Ureter (tissue), 1 donor: ENCODE data around the gene FIBIN. TPM values are rescaled to one million over a fixed set of nuclear protein-coding genes. Genes with fewer than 3 reads are reported as not detected.
"Not testable (repeated sequence)": the region's sequence is repeated elsewhere in the genome, so short reads cannot be mapped to it uniquely, and the experiment has no call there.

Source experiments
- DNase-seq: peaks from one replicate; pipeline ENCODE4 v3.0.0-alpha.2; 2020; ENCODE audit warnings: low spot score
- total RNA-seq: library from RNA; stranded (reverse); gene quantifications from one replicate; pipeline ENCODE4 v1.2.4, GENCODE V29; 2023
- donor health status: DM: yes; HTN: yes; CAD: no.

FIBIN gene
- total RNA-seq, 1 donor from 2014 or later: 6.1 TPM

GRCh38 chr11:26977209-26977608, 16.7 kb upstream of the FIBIN start:
- DNase-seq: not testable (repeated sequence)

DNA sequence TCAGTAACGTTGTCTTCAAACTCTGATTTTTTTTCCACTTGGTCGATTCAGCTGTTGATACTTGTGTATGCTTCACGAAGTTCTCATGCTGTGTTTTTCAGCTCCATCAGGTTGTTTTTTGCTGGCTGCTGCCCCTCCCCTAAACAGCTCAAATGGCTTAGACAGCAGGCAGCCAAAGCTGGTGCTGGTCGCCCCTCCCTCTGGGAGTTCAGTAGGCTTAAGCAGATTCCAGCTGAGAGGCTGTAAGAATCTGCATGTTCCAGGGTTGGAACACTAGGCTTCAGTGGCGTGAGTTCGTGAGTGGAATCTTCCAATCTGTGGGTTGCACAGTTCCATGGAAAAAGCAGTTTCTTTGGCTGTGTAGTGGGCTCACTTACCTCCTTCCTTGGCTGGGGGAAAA, 10.3 kb upstream of the FIBIN start:
- DNase-seq: no peak

- no peak for DNase-seq
These were observed 8.4 kb upstream of the FIBIN start for GRCh38 chr11:26985470-26985869.

GRCh38 chr11:26985943-26986342, 8.0 kb upstream of the FIBIN start:
- DNase-seq: no peak

DNA sequence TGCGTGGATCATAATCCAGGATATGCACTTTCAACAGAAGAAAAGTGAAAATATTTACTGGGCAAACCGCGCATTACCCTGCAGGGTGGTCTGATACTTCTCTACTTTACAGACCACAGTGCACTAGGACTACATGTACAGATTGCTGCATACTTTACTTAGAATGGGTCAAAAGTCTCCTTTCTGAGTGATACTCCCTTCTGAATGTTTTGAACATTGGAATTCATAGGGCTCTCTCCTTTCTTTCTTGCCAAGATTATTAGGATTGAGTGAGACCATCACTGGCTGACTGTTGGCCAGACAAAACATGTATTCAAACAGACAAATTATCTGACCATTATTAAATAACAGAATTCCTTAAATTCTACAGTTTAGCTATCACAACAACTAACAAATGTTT, 6.6 kb upstream of the FIBIN start:
- no peak for DNase-seq

- no peak for DNase-seq
These were observed 6.2 kb upstream of the FIBIN start for GRCh38 chr11:26987731-26988130.

- DNase-seq: no peak
These were observed 1.8 kb upstream of the FIBIN start for GRCh38 chr11:26992031-26992541.

DNA sequence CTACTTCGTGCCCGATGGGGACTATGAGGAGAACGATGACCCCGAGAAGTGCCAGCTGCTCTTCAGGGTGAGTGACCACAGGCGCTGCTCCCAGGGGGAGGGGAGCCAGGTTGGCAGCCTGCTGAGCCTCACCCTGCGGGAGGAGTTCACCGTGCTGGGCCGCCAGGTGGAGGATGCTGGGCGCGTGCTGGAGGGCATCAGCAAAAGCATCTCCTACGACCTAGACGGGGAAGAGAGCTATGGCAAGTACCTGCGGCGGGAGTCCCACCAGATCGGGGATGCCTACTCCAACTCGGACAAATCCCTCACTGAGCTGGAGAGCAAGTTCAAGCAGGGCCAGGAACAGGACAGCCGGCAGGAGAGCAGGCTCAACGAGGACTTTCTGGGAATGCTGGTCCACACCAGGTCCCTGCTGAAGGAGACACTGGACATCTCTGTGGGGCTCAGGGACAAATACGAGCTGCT, 751 bp downstream of the FIBIN start:
- DNase-seq: no peak

DNA sequence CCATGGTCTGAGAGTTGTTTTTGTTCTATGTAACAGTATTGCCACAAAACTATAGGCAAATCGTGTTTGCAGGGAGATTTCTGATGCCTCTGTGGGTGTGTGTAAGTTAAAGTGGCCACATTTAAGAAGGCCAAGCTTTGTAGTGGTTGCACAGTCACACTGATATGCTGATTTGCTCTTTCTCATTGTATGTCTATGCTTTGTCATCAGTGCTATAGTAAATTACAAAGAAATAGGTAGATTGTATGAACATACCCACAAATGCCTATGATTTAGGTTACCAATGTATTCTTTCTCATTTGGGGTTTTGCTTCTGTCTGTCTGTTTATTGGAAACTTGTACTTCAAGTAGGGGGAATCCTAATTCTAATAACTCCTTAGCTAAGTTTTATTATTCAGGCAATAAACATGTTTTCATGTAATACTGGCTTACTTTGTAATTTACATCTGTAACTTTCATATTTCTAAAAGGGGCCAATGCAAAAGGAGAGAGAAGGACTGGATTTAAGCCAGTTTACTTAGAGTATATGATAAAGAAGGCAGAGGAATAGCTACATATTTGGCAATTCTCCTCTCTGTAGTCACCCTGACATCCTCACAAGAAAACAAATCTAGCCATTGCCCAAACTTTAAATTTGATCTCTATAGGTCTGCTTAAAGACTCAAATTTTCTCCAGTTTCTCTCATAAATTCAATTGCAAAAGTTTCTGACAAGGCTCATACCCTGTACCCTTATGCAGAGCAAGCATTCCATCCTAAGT, 2.0 kb downstream of the FIBIN start:
- DNase-seq: no peak

GRCh38 chr11:26997378-26997777, 3.5 kb downstream of the FIBIN start:
- DNase-seq: no peak

GRCh38 chr11:27001136-27001730, 7.3 kb downstream of the FIBIN start:
- DNase-seq: not testable (repeated sequence)

DNA sequence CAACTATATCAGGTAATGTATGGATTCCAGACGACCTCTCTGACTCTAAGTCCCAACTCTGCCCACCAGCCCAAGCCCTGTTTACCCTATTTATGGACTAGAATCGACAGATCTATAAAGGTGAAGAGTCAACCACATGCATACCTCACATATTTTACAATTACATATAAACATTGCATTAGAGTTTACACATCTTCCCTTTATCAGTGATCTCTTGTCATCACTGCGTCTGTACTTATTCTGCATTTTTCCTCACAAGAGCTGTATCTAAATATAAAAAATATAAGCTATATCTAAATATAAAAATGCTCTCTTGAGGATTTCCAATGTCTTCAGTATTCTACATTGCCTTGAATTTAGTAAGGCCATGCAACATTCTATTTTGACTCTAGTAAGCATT, 8.5 kb downstream of the FIBIN start:
- no peak for DNase-seq

DNA sequence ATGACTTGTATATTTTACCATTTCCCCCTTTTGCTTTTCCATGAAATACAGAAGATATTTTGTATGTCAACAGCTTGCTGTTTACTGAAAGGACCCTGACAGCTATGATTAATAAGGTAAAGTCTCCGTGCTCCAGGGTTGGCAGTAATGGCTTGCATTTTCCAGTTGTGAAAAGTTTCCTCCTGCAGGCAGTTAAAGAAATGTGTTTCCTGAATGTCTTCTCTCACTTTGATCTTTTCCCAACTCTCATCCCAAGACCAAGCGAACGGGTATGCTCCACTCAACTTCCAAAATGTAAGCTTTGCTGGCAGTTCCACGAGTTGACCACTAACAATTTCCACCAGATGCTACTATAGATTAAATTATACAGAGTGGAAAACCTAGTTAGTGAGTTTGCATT, 8.9 kb downstream of the FIBIN start:
- no peak for DNase-seq

- no peak for DNase-seq
These were observed 10.2 kb downstream of the FIBIN start for GRCh38 chr11:27004103-27004502.

- no peak for DNase-seq
These were observed 15.1 kb downstream of the FIBIN start for GRCh38 chr11:27008811-27009535.

DNA sequence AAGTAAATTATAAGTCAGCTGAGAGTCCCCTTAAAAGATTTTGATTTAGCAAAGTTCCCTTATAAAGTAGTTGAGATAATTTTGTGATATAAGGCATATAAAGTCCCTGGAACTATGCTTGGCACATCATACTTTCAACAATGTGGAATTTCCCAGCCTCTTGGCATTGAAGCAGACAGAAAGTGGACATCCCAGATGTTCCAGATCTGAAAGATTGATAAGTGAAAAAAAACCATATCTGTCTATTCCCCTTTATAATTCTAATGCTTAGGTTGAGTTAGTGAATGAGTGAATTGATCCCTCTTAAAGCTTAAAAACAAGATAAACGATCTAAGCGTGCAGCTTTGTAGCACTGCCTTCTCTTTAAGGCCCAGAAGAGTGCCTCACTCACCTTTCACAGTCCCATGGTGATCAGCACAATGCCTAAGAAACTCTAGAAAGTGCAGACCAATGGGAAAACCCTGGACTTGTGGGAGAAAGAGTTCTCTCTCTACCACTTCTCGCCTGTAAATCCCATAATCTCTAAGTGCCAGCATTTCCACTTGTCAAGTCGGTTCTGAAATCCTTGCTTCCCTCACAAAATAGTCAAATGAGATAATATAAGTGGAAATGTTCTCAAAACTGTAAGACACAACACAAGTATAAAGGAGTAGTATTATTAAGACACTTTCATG, 17.8 kb downstream of the FIBIN start:
- no peak for DNase-seq

DNA sequence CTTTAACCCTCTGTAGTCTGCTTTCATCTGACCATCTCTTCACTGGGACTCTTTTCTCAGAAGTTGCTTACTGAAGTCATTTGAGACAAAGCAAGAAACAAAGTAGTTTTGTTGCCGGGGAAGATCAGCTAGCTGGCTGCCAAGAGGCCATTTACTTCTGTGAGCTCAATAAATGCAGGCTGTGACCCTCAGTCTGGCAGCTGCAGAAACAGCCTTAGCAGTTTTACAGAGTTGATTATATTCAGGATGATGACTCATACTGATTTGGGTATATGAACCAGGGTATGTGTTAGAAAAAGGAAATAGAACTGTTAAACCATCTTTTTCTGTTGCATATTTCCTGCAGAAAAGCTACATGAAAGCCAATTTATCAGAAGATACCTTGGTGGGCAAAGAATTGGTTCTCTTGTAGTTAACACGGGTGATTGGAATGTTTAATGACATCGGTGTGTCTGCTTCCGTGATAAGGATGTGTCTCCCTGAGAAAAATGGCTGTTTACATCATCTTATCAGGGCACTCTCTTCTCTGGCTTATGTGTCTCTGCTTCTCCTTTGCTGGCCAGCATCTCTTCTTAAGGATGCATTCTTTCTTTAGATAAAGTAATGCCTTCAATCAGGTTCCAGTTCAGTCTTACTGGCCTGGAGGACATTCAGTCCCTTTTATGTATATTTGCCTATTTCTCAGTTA, 18.5 kb downstream of the FIBIN start:
- no peak for DNase-seq

GRCh38 chr11:27013781-27014361, 20.0 kb downstream of the FIBIN start:
- no peak for DNase-seq

GRCh38 chr11:27018902-27019529, 25.1 kb downstream of the FIBIN start:
- DNase-seq: no peak

GRCh38 chr11:27020751-27021150, 26.8 kb downstream of the FIBIN start:
- no peak for DNase-seq
